Measurements from ENCODE around the gene ARHGAP22.

GRCh38 chr10:48556713-48557112, 48.2 kb downstream of the ARHGAP22 start:
- TF ChIP-seq, protein P1, sequence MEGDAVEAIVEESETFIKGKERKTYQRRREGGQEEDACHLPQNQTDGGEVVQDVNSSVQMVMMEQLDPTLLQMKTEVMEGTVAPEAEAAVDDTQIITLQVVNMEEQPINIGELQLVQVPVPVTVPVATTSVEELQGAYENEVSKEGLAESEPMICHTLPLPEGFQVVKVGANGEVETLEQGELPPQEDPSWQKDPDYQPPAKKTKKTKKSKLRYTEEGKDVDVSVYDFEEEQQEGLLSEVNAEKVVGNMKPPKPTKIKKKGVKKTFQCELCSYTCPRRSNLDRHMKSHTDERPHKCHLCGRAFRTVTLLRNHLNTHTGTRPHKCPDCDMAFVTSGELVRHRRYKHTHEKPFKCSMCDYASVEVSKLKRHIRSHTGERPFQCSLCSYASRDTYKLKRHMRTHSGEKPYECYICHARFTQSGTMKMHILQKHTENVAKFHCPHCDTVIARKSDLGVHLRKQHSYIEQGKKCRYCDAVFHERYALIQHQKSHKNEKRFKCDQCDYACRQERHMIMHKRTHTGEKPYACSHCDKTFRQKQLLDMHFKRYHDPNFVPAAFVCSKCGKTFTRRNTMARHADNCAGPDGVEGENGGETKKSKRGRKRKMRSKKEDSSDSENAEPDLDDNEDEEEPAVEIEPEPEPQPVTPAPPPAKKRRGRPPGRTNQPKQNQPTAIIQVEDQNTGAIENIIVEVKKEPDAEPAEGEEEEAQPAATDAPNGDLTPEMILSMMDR (IDR thresholded peaks at IDR 0.05) = no peak
- TF ChIP-seq POLR2A (IDR thresholded peaks at IDR 0.05) = no peak
